SK-N-SH treated with all-trans-retinoic acid at 6 μM for 48 hours (cell line): ENCODE data around the gene RAVER2.

Experiments
- ARNTL ChIP-seq: fragments of 450-650 bp; formaldehyde crosslinking; IDR thresholded peaks from 2 replicates; pipeline ENCODE4 v1.5.0; 2020; ENCODE audit warnings: low read depth, mild to moderate bottlenecking, moderate library complexity, borderline replicate concordance
- BACH2 ChIP-seq: fragments of 250-450 bp; sonication (Bioruptor Pico); IDR thresholded peaks from 2 replicates; pipeline ENCODE4 v1.9.0; 2021; ENCODE audit warnings: mild to moderate bottlenecking, borderline replicate concordance
- CREB5 ChIP-seq: fragments of 250-450 bp; sonication (Bioruptor Pico); IDR thresholded peaks from 2 replicates; pipeline ENCODE4 v1.5.1; 2020; ENCODE audit warnings: low read depth, mild to moderate bottlenecking, moderate library complexity
- ESRRG ChIP-seq: fragments of 250-450 bp; sonication (Bioruptor Pico); IDR thresholded peaks from 2 replicates; pipeline ENCODE4 v1.6.1; 2021; ENCODE audit warnings: mild to moderate bottlenecking
- GLIS3 ChIP-seq: fragments of 250-450 bp; sonication (Bioruptor Pico); IDR thresholded peaks from 2 replicates; pipeline ENCODE4 v1.5.0; 2020; ENCODE audit warnings: mild to moderate bottlenecking, moderate library complexity
- ISL1 ChIP-seq: fragments of 250-450 bp; sonication (Bioruptor Pico); IDR thresholded peaks from 2 replicates; pipeline ENCODE4 v2.1.2; 2022; ENCODE audit warnings: mild to moderate bottlenecking, moderate library complexity
- OSR1 ChIP-seq: fragments of 250-450 bp; sonication (Bioruptor Pico); IDR thresholded peaks from 2 replicates; pipeline ENCODE4 v1.8.0; 2022; ENCODE audit warnings: moderate library complexity, mild to moderate bottlenecking, inconsistent platforms
- PATZ1 ChIP-seq: fragments of 250-450 bp; sonication (Bioruptor Pico); IDR thresholded peaks from 2 replicates; pipeline ENCODE4 v1.8.0; 2020; ENCODE audit warnings: mild to moderate bottlenecking, moderate library complexity, borderline replicate concordance
- TOX ChIP-seq: fragments of 250-450 bp; sonication (Bioruptor Pico); IDR thresholded peaks from 2 replicates; pipeline ENCODE4 v1.8.0; 2021; ENCODE audit warnings: mild to moderate bottlenecking, moderate library complexity, borderline replicate concordance
- TSHZ2 ChIP-seq: fragments of 250-450 bp; sonication (Bioruptor Pico); IDR thresholded peaks from 2 replicates; pipeline ENCODE4 v1.5.0; 2020; ENCODE audit warnings: mild to moderate bottlenecking, moderate library complexity
- ZC3H10 ChIP-seq: fragments of 250-450 bp; sonication (Bioruptor Pico); IDR thresholded peaks from 2 replicates; pipeline ENCODE4 v1.5.1; 2021; ENCODE audit warnings: mild to moderate bottlenecking, moderate library complexity
- ZFP3 ChIP-seq: fragments of 250-450 bp; sonication (Bioruptor Pico); IDR thresholded peaks from 2 replicates; pipeline ENCODE4 v1.5.0; 2020; ENCODE audit warnings: mild to moderate bottlenecking, moderate library complexity
- ZNF70 ChIP-seq: fragments of 450-650 bp; formaldehyde crosslinking; IDR thresholded peaks from 2 replicates; pipeline ENCODE4 v1.5.0; 2020; ENCODE audit warnings: mild to moderate bottlenecking, moderate library complexity

GRCh38 chr1:64830030-64830651, 85.3 kb downstream of the RAVER2 start:
- TF ChIP-seq ZFP3 (CRISPR knock-in tag): no peak
- TF ChIP-seq ARNTL (CRISPR knock-in tag): no peak
- TF ChIP-seq PATZ1 (CRISPR knock-in tag): no peak
- TF ChIP-seq ZNF70 (CRISPR knock-in tag): no peak
- TF ChIP-seq GLIS3 (CRISPR knock-in tag): no peak
- no peak for TF ChIP-seq CREB5 (CRISPR knock-in tag)
- TF ChIP-seq ISL1: no peak
- no peak for TF ChIP-seq TOX (CRISPR knock-in tag)
- TF ChIP-seq OSR1 (CRISPR knock-in tag): no peak
- no peak for TF ChIP-seq ZC3H10 (CRISPR knock-in tag)
- TF ChIP-seq BACH2 (CRISPR knock-in tag): no peak
- no peak for TF ChIP-seq TSHZ2 (CRISPR knock-in tag)
- TF ChIP-seq ESRRG: no peak
